Measurements from ENCODE around the gene APOL6. TPM values are rescaled to one million over a fixed set of nuclear protein-coding genes. Genes with fewer than 3 reads are reported as not detected.
"Not testable (repeated sequence)": the region's sequence is repeated elsewhere in the genome, so short reads cannot be mapped to it uniquely, and the experiment has no call there.

APOL6 gene
- total and polyA plus RNA-seq, 2 donors (not counting 3 experiments of a cell fraction or from before 2014, with no cell fraction given) = 0.33 to 3.0 TPM

- intact Hi-C loops (cut with micrococcal nuclease) (no loop called here), dilution Hi-C loops (cut with MboI; ENCODE audit: extremely low pct_ligation_motif_present, low sequenced_read_pairs) (no loop called here)
- H3K27me3 ChIP-seq (ENCODE audit: control insufficient read depth in 2 of 2, insufficient read depth in 2 of 2, low read length in 2 of 2) = peaks cover 0 to 3% of the 10 kb centered on the region in 2 experiments
- no peak overlapping the region for H3K27ac ChIP-seq (ENCODE audit: insufficient read depth, low read depth, low read length)
- no peak overlapping the region for H3K4me2 ChIP-seq (ENCODE audit: insufficient read depth, low read length)
- CTCF ChIA-PET = interaction anchor here (1.1 kb wide), 1 partner anchor 9 kb away, joined by 3 read pairs; no protein-coding TSS in a partner anchor
- H3K4me1 ChIP-seq (ENCODE audit: control insufficient read depth, extremely low read depth, insufficient read depth, low read length) = peaks cover 4% of the 10 kb centered on the region
- DNase-seq (ENCODE audit: low read depth, low spot score) (no peak), FAIRE-seq (no peak)
- H3K9me3 ChIP-seq (replicated peaks; ENCODE audit: control insufficient read depth, insufficient read depth, low read length) = no peaks in the 10 kb centered on the region
- no peaks in the 10 kb centered on the region for H3K79me2 ChIP-seq (ENCODE audit: control insufficient read depth, insufficient read depth, low read length)
- BruUV-seq (replicated peaks) = no TSS peak
- no peaks in the 10 kb centered on the region for H3K36me3 ChIP-seq (ENCODE audit: control insufficient read depth in 2 of 2, extremely low read depth in 1 of 2, insufficient read depth in 2 of 2, low read length in 2 of 2)
- no peak overlapping the region for H3K4me3 ChIP-seq (replicated peaks in 1 of 3; ENCODE audit: insufficient read depth in 1 of 3, low read depth in 1 of 3, low read length in 3 of 3)
- TF ChIP-seq JUN (IDR thresholded peaks at IDR 0.05; ENCODE audit: borderline replicate concordance, insufficient read depth, insufficient read length, low read depth) = no peak
- no peak for TF ChIP-seq EZH2 (IDR thresholded peaks at IDR 0.05; ENCODE audit: borderline replicate concordance, low read depth, low read length, severe bottlenecking)
- TF ChIP-seq GATA2 (IDR thresholded peaks at IDR 0.05; ENCODE audit: insufficient read depth, insufficient read length, low read depth, low read length) = no peak
- no peak for TF ChIP-seq FOS (IDR thresholded peaks at IDR 0.05; ENCODE audit: borderline replicate concordance, insufficient read depth, low read length)
- TF ChIP-seq, protein P1, sequence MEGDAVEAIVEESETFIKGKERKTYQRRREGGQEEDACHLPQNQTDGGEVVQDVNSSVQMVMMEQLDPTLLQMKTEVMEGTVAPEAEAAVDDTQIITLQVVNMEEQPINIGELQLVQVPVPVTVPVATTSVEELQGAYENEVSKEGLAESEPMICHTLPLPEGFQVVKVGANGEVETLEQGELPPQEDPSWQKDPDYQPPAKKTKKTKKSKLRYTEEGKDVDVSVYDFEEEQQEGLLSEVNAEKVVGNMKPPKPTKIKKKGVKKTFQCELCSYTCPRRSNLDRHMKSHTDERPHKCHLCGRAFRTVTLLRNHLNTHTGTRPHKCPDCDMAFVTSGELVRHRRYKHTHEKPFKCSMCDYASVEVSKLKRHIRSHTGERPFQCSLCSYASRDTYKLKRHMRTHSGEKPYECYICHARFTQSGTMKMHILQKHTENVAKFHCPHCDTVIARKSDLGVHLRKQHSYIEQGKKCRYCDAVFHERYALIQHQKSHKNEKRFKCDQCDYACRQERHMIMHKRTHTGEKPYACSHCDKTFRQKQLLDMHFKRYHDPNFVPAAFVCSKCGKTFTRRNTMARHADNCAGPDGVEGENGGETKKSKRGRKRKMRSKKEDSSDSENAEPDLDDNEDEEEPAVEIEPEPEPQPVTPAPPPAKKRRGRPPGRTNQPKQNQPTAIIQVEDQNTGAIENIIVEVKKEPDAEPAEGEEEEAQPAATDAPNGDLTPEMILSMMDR (IDR thresholded peaks at IDR 0.05; ENCODE audit: extremely low read depth in 1 of 2, insufficient read depth in 1 of 2, low read depth in 1 of 2, low read length in 2 of 2) = no peak
- TF ChIP-seq POLR2AphosphoS5 (IDR thresholded peaks at IDR 0.05; ENCODE audit: insufficient read depth, low read depth, low read length) = no peak
- no peaks in the 10 kb centered on the region for H3K9me1 ChIP-seq (replicated peaks; ENCODE audit: control insufficient read depth, extremely low read depth, insufficient read depth, low read length)
- POLR2A ChIA-PET = no interaction called here
- no peaks in the 10 kb centered on the region for H4K20me1 ChIP-seq (replicated peaks; ENCODE audit: control insufficient read depth, extremely low read depth, insufficient read depth, low read length)
- no peak overlapping the region for H3K9ac ChIP-seq (replicated peaks; ENCODE audit: extremely low read depth, insufficient read depth, low read length)
- no peak overlapping the region for H2AFZ ChIP-seq (ENCODE audit: low read depth, low read length)
Observed at GRCh38 chr22:35664955-35665587, 16.8 kb downstream of the APOL6 start.

GRCh38 chr22:35666699-35667098 is 18.5 kb downstream of the APOL6 start:
- H2AFZ ChIP-seq (ENCODE audit: low read depth, low read length); H4K20me1 ChIP-seq (replicated peaks; ENCODE audit: control insufficient read depth, extremely low read depth, insufficient read depth, low read length); BruUV-seq (replicated peaks); H3K4me1 ChIP-seq (ENCODE audit: control insufficient read depth, extremely low read depth, insufficient read depth, low read length); FAIRE-seq; H3K9me3 ChIP-seq (replicated peaks; ENCODE audit: control insufficient read depth, insufficient read depth, low read length); POLR2A ChIA-PET; DNase-seq (ENCODE audit: low read depth, low spot score); H3K9me1 ChIP-seq (replicated peaks; ENCODE audit: control insufficient read depth, extremely low read depth, insufficient read depth, low read length); dilution Hi-C loops (cut with MboI; ENCODE audit: extremely low pct_ligation_motif_present, low sequenced_read_pairs); H3K27ac ChIP-seq (ENCODE audit: insufficient read depth, low read depth, low read length); H3K4me3 ChIP-seq (replicated peaks in 1 of 3; ENCODE audit: insufficient read depth in 1 of 3, low read depth in 1 of 3, low read length in 3 of 3); intact Hi-C loops (cut with micrococcal nuclease); H3K4me2 ChIP-seq (ENCODE audit: insufficient read depth, low read length); H3K79me2 ChIP-seq (ENCODE audit: control insufficient read depth, insufficient read depth, low read length); H3K36me3 ChIP-seq (ENCODE audit: control insufficient read depth in 2 of 2, extremely low read depth in 1 of 2, insufficient read depth in 2 of 2, low read length in 2 of 2); H3K9ac ChIP-seq (replicated peaks; ENCODE audit: extremely low read depth, insufficient read depth, low read length); H3K27me3 ChIP-seq (ENCODE audit: control insufficient read depth in 2 of 2, insufficient read depth in 2 of 2, low read length in 2 of 2): not testable (repeated sequence)
- CTCF ChIA-PET = interaction anchor here (1.4 kb wide), 1 partner anchor 35 kb away, joined by 3 read pairs; no protein-coding TSS in a partner anchor
